HG03280 (cell line): ENCODE data around the gene NHS.

ENCODE experiments used
- ATAC-seq: cut with Tn5 transposase; IDR thresholded peaks from one replicate; pipeline ENCODE4 v1.9.1; 2021; ENCODE audit warnings: mild to moderate bottlenecking, moderate library complexity; ENCODE audit not compliant: unreplicated experiment

Gene NHS

GRCh38 chrX:17580539-17581152 is 205.6 kb downstream of the NHS start:
- no peak for ATAC-seq

- ATAC-seq, result no peak
Observed at GRCh38 chrX:17581641-17582040, 206.6 kb downstream of the NHS start.

- no peak for ATAC-seq
Observed at GRCh38 chrX:17584248-17584681, 209.3 kb downstream of the NHS start.

- no peak for ATAC-seq
Observed at GRCh38 chrX:17585006-17585405, 210.0 kb downstream of the NHS start.

GRCh38 chrX:17587366-17587765 is 212.4 kb downstream of the NHS start:
- ATAC-seq, result no peak

- ATAC-seq, result no peak
Observed at GRCh38 chrX:17588303-17588702, 213.3 kb downstream of the NHS start.

GRCh38 chrX:17590892-17591740 is 216.1 kb downstream of the NHS start:
- peak; percentile 66 for ATAC-seq

- peak; percentile 42 for ATAC-seq
Observed at GRCh38 chrX:17591741-17592110, 216.7 kb downstream of the NHS start.

- ATAC-seq, result peak; percentile 21
Observed at GRCh38 chrX:17592117-17592516, 217.1 kb downstream of the NHS start.

GRCh38 chrX:17594693-17595092 is 219.7 kb downstream of the NHS start:
- ATAC-seq, result no peak

- no peak for ATAC-seq
Observed at GRCh38 chrX:17595456-17596035, 220.5 kb downstream of the NHS start.

- no peak for ATAC-seq
Observed at GRCh38 chrX:17596061-17596460, 221.1 kb downstream of the NHS start.

- no peak for ATAC-seq
Observed at GRCh38 chrX:17596546-17597205, 221.7 kb downstream of the NHS start.

GRCh38 chrX:17597327-17597726 is 222.3 kb downstream of the NHS start:
- no peak for ATAC-seq

GRCh38 chrX:17597836-17598439 is 222.9 kb downstream of the NHS start:
- ATAC-seq, result no peak

GRCh38 chrX:17601441-17602200 is 226.6 kb downstream of the NHS start:
- no peak for ATAC-seq

GRCh38 chrX:17602245-17602644 is 227.2 kb downstream of the NHS start:
- ATAC-seq, result no peak

GRCh38 chrX:17603196-17603595 is 228.2 kb downstream of the NHS start:
- ATAC-seq, result no peak

GRCh38 chrX:17605676-17606075 is 230.7 kb downstream of the NHS start:
- no peak for ATAC-seq

- no peak for ATAC-seq
Observed at GRCh38 chrX:17606231-17606630, 231.2 kb downstream of the NHS start.
